Measurements from ENCODE around the gene HPSE2.
A peak's percentile ranks its signal among the peaks of the same experiment; 100 is the strongest.

HPSE2 gene

GRCh38 chr10:98444314-98445006 is 791.2 kb downstream of the HPSE2 start:
- DNase-seq: no peak
- Histone ChIP-seq H4K5ac (ENCODE audit: low read length) (no peak overlapping the region), H3K4me1 (ENCODE audit: control insufficient read depth, low read depth, low read length) (no peaks in the 10 kb centered on the region), H2BK5ac (ENCODE audit: low read length) (no peak overlapping the region), H3K27ac (ENCODE audit: low read depth, low read length) (no peak overlapping the region), H2BK15ac (replicated peaks; ENCODE audit: low read depth) (no peak overlapping the region), H3K56ac (ENCODE audit: low read length) (no peak overlapping the region), H3K9ac (ENCODE audit: low read length) (no peak overlapping the region), H3K36me3 (ENCODE audit: control insufficient read depth, insufficient read depth, low read length) (no peaks in the 10 kb centered on the region), H3K4me2 (ENCODE audit: low read length) (no peak overlapping the region), H3K27me3 (ENCODE audit: insufficient read depth, low read length, poor library complexity) (no peaks in the 10 kb centered on the region), H3K4me3 (ENCODE audit: low read length) (no peak overlapping the region), H3K79me1 (ENCODE audit: low read length) (peaks cover 7% of the 10 kb centered on the region), H2BK120ac (ENCODE audit: low read depth, low read length) (no peak overlapping the region), H2AK5ac (ENCODE audit: low read length) (no peak overlapping the region), H4K8ac (ENCODE audit: low read depth, low read length) (no peak overlapping the region), H3K4ac (ENCODE audit: low read depth, low read length) (no peak overlapping the region), H3K23ac (ENCODE audit: low read length) (no peak overlapping the region), H3K18ac (ENCODE audit: low read length) (no peak overlapping the region), H3K79me2 (ENCODE audit: control insufficient read depth, insufficient read depth, low read length) (peaks cover 1% of the 10 kb centered on the region)
- WGBS (ENCODE audit: extremely low coverage, insufficient coverage, low lambda C conversion rate): no CpG with 5 or more reads among the region's 9 CpGs

- Histone ChIP-seq H3K4me2 (ENCODE audit: low read length) (no peak overlapping the region), H4K5ac (ENCODE audit: low read length) (no peak overlapping the region), H3K56ac (ENCODE audit: low read length) (no peak overlapping the region), H2BK15ac (replicated peaks; ENCODE audit: low read depth) (no peak overlapping the region), H3K36me3 (ENCODE audit: control insufficient read depth, insufficient read depth, low read length) (peaks cover 5% of the 10 kb centered on the region), H3K4me3 (ENCODE audit: low read length) (no peak overlapping the region), H3K23ac (ENCODE audit: low read length) (no peak overlapping the region), H2AK5ac (ENCODE audit: low read length) (no peak overlapping the region), H3K4me1 (ENCODE audit: control insufficient read depth, low read depth, low read length) (no peaks in the 10 kb centered on the region), H3K27me3 (ENCODE audit: insufficient read depth, low read length, poor library complexity) (no peaks in the 10 kb centered on the region), H2BK120ac (ENCODE audit: low read depth, low read length) (no peak overlapping the region), H4K8ac (ENCODE audit: low read depth, low read length) (no peak overlapping the region), H3K27ac (ENCODE audit: low read depth, low read length) (no peak overlapping the region), H3K18ac (ENCODE audit: low read length) (no peak overlapping the region), H3K79me2 (ENCODE audit: control insufficient read depth, insufficient read depth, low read length) (no peaks in the 10 kb centered on the region), H3K9ac (ENCODE audit: low read length) (no peak overlapping the region), H2BK5ac (ENCODE audit: low read length) (no peak overlapping the region), H3K4ac (ENCODE audit: low read depth, low read length) (no peak overlapping the region), H3K79me1 (ENCODE audit: low read length) (no peaks in the 10 kb centered on the region)
- no CpG with 5 or more reads among the region's 4 CpGs for WGBS (ENCODE audit: extremely low coverage, insufficient coverage, low lambda C conversion rate)
- DNase-seq: peak; percentile 23
Observed at GRCh38 chr10:98438715-98439114, 796.9 kb downstream of the HPSE2 start.

GRCh38 chr10:98436704-98437103 is 798.9 kb downstream of the HPSE2 start:
- H4K8ac ChIP-seq (ENCODE audit: low read depth, low read length): no peak overlapping the region
- WGBS (ENCODE audit: extremely low coverage, insufficient coverage, low lambda C conversion rate): no CpG with 5 or more reads among the region's 4 CpGs
- no peak overlapping the region for H3K4ac ChIP-seq (ENCODE audit: low read depth, low read length)
- H4K5ac ChIP-seq (ENCODE audit: low read length): no peak overlapping the region
- no peak overlapping the region for H3K18ac ChIP-seq (ENCODE audit: low read length)
- H3K27me3 ChIP-seq (ENCODE audit: insufficient read depth, low read length, poor library complexity): no peaks in the 10 kb centered on the region
- H2AK5ac ChIP-seq (ENCODE audit: low read length): no peak overlapping the region
- no peaks in the 10 kb centered on the region for H3K4me1 ChIP-seq (ENCODE audit: control insufficient read depth, low read depth, low read length)
- DNase-seq: no peak
- H2BK120ac ChIP-seq (ENCODE audit: low read depth, low read length): no peak overlapping the region
- no peaks in the 10 kb centered on the region for H3K79me2 ChIP-seq (ENCODE audit: control insufficient read depth, insufficient read depth, low read length)
- H3K4me3 ChIP-seq (ENCODE audit: low read length): no peak overlapping the region
- H3K56ac ChIP-seq (ENCODE audit: low read length): no peak overlapping the region
- no peaks in the 10 kb centered on the region for H3K79me1 ChIP-seq (ENCODE audit: low read length)
- H2BK5ac ChIP-seq (ENCODE audit: low read length): no peak overlapping the region
- no peak overlapping the region for H2BK15ac ChIP-seq (replicated peaks; ENCODE audit: low read depth)
- no peak overlapping the region for H3K9ac ChIP-seq (ENCODE audit: low read length)
- H3K27ac ChIP-seq (ENCODE audit: low read depth, low read length): no peak overlapping the region
- no peak overlapping the region for H3K4me2 ChIP-seq (ENCODE audit: low read length)
- peaks cover 5% of the 10 kb centered on the region for H3K36me3 ChIP-seq (ENCODE audit: control insufficient read depth, insufficient read depth, low read length)
- no peak overlapping the region for H3K23ac ChIP-seq (ENCODE audit: low read length)

- H4K5ac ChIP-seq (ENCODE audit: low read length): no peak overlapping the region
- peaks cover 8% of the 10 kb centered on the region for H3K36me3 ChIP-seq (ENCODE audit: control insufficient read depth, insufficient read depth, low read length)
- no peak overlapping the region for H3K18ac ChIP-seq (ENCODE audit: low read length)
- H3K56ac ChIP-seq (ENCODE audit: low read length): no peak overlapping the region
- no peak overlapping the region for H4K8ac ChIP-seq (ENCODE audit: low read depth, low read length)
- H2BK15ac ChIP-seq (replicated peaks; ENCODE audit: low read depth): no peak overlapping the region
- H2BK5ac ChIP-seq (ENCODE audit: low read length): no peak overlapping the region
- no peak overlapping the region for H3K9ac ChIP-seq (ENCODE audit: low read length)
- no peak overlapping the region for H3K4me2 ChIP-seq (ENCODE audit: low read length)
- H3K27ac ChIP-seq (ENCODE audit: low read depth, low read length): no peak overlapping the region
- H3K4me3 ChIP-seq (ENCODE audit: low read length): no peak overlapping the region
- WGBS (ENCODE audit: extremely low coverage, insufficient coverage, low lambda C conversion rate): no CpG with 5 or more reads among the region's 12 CpGs
- H3K4me1 ChIP-seq (ENCODE audit: control insufficient read depth, low read depth, low read length): no peaks in the 10 kb centered on the region
- H2AK5ac ChIP-seq (ENCODE audit: low read length): no peak overlapping the region
- H3K79me2 ChIP-seq (ENCODE audit: control insufficient read depth, insufficient read depth, low read length): no peaks in the 10 kb centered on the region
- no peak overlapping the region for H2BK120ac ChIP-seq (ENCODE audit: low read depth, low read length)
- H3K27me3 ChIP-seq (ENCODE audit: insufficient read depth, low read length, poor library complexity): no peaks in the 10 kb centered on the region
- no peak overlapping the region for H3K23ac ChIP-seq (ENCODE audit: low read length)
- H3K79me1 ChIP-seq (ENCODE audit: low read length): no peaks in the 10 kb centered on the region
- no peak overlapping the region for H3K4ac ChIP-seq (ENCODE audit: low read depth, low read length)
- DNase-seq: no peak
Observed at GRCh38 chr10:98435178-98435577, 800.5 kb downstream of the HPSE2 start.

GRCh38 chr10:98433881-98434732 is 801.5 kb downstream of the HPSE2 start:
- Histone ChIP-seq H3K4ac (ENCODE audit: low read depth, low read length) (no peak overlapping the region), H3K36me3 (ENCODE audit: control insufficient read depth, insufficient read depth, low read length) (peaks cover 9% of the 10 kb centered on the region)

More at GRCh38 chr10:98433881-98434732, 801.5 kb downstream of the HPSE2 start:
- H3K4me1 ChIP-seq (ENCODE audit: control insufficient read depth, low read depth, low read length): no peaks in the 10 kb centered on the region
- no peak overlapping the region for H3K56ac ChIP-seq (ENCODE audit: low read length)
- no peak overlapping the region for H2BK5ac ChIP-seq (ENCODE audit: low read length)
- no peak overlapping the region for H2AK5ac ChIP-seq (ENCODE audit: low read length)
- no peaks in the 10 kb centered on the region for H3K79me1 ChIP-seq (ENCODE audit: low read length)
- H3K9ac ChIP-seq (ENCODE audit: low read length): no peak overlapping the region
- H4K8ac ChIP-seq (ENCODE audit: low read depth, low read length): no peak overlapping the region
- H2BK120ac ChIP-seq (ENCODE audit: low read depth, low read length): no peak overlapping the region
- H2BK15ac ChIP-seq (replicated peaks; ENCODE audit: low read depth): no peak overlapping the region
- H3K18ac ChIP-seq (ENCODE audit: low read length): no peak overlapping the region
- no peak for DNase-seq
- no CpG with 5 or more reads among the region's 21 CpGs for WGBS (ENCODE audit: extremely low coverage, insufficient coverage, low lambda C conversion rate)
- H3K79me2 ChIP-seq (ENCODE audit: control insufficient read depth, insufficient read depth, low read length): no peaks in the 10 kb centered on the region
- no peaks in the 10 kb centered on the region for H3K27me3 ChIP-seq (ENCODE audit: insufficient read depth, low read length, poor library complexity)
- H3K23ac ChIP-seq (ENCODE audit: low read length): no peak overlapping the region
- H3K4me2 ChIP-seq (ENCODE audit: low read length): no peak overlapping the region
- no peak overlapping the region for H3K4me3 ChIP-seq (ENCODE audit: low read length)
- no peak overlapping the region for H3K27ac ChIP-seq (ENCODE audit: low read depth, low read length)
- H4K5ac ChIP-seq (ENCODE audit: low read length): no peak overlapping the region

Measured in mesendoderm (in vitro differentiated cells).